BJ (cell line): ENCODE measurements around the gene NDUFS6. TPM values are rescaled to one million over a fixed set of nuclear protein-coding genes. Genes with fewer than 3 reads are reported as not detected.
A peak's percentile ranks its signal among the peaks of the same experiment; 100 is the strongest.

Experiments
- CTCF ChIA-PET: fragments of 350-600 bp; formaldehyde crosslinking; extraction: SDS; loops from one replicate; lab custom pipeline; 2021; ENCODE audit warnings: antibody characterized with exemption, inconsistent platforms; lab: Yijun Ruan, JAX
- POLR2A ChIA-PET: fragments of 300-600 bp; sonication (Branson Sonifier 250); formaldehyde crosslinking; extraction: SDS; loops from one replicate; lab custom pipeline; 2021; ENCODE audit warnings: antibody characterized with exemption; lab: Charles Lee
- DNase-seq: peaks from one replicate; pipeline ENCODE4 v3.0.0-alpha.2; 2011; ENCODE audit warnings: low read depth
- H3K27me3 ChIP-seq: 2 replicates; pipeline ENCODE4 v1.6.0; 2011; ENCODE audit warnings: low read length; ENCODE audit not compliant: control insufficient read depth, insufficient read depth
- H3K36me3 ChIP-seq: 2 replicates; pipeline ENCODE4 v1.5.1; 2011; ENCODE audit warnings: low read length; ENCODE audit not compliant: control insufficient read depth, insufficient read depth
- H3K4me3 ChIP-seq: 2 replicates; pipeline ENCODE4 v1.5.1; 2011; ENCODE audit warnings: low read depth, mild to moderate bottlenecking, control low read depth, low read length
- polyA minus RNA-seq: library from RNA; depleted of rRNA, polyadenylated mRNA; stranded (reverse); fragments of >200 nt; gene quantifications from 2 replicates; pipeline ENCODE4 v1.2.3, GENCODE V29; 2011; rRNA and poly(A)+ RNA removed
- polyA plus RNA-seq: library from polyadenylated mRNA; depleted of rRNA; stranded (reverse); fragments of >200 nt; gene quantifications from 2 replicates; pipeline ENCODE4 v1.2.3, GENCODE V29; 2011; rRNA removed
- TF ChIP-seq, protein P1 (sequence below): IDR thresholded peaks from 2 replicates; pipeline ENCODE4 v1.5.1; 2011; ENCODE audit warnings: low read depth, mild to moderate bottlenecking, control low read depth, inconsistent platforms, low read length, moderate library complexity; ENCODE audit not compliant: insufficient read depth

NDUFS6 gene
- polyA plus RNA-seq (26.6 and 34.1 TPM in 2 replicates), polyA minus RNA-seq (10.2 and 10.4 TPM in 2 replicates)

DNA sequence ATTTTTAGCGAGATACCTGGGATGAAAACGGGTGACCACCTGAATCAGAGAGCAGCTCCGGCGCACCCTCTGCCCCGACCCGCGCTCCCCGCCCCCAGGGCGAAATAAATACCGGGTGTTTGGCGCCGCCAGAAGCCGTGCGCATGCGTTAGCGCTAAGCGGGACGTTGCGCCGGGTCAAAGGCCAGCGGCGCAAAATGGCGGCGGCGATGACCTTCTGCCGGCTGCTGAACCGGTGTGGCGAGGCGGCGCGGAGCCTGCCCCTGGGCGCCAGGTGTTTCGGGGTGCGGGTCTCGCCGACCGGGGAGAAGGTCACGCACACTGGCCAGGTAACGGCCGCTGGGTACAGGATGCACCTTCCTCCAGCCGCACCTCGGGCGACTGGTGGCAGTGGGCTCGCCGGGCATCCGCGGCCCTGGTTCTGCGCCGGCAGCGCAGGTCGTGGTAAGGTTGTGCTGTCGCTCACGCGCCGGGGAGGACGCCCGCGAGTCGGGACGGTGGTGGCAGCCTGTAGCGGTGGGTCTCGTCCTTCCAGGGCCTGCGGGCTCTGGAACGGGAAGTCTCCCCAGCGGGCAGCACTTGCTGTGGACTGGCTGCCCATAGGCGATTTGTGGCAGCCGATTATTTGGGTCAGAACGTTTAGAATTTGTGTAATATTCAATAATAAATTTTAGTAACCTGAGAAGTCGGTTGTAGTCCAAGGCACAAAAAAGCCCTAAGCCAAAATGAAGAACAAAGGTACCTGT is at the start of gene NDUFS6:
Gene NDUFS6 (plus strand): TSS at position 186 of the 745 bp plus-strand sequence. CDS start 11 bp downstream, at position 197.
- ChIA-PET CTCF (interaction anchor here (0.6 to 2.7 kb wide), 2 partner anchors 37 to 261 kb away, joined by 4 to 8 read pairs; no protein-coding TSS in a partner anchor), POLR2A (no interaction called here)
- TF ChIP-seq, protein P1, sequence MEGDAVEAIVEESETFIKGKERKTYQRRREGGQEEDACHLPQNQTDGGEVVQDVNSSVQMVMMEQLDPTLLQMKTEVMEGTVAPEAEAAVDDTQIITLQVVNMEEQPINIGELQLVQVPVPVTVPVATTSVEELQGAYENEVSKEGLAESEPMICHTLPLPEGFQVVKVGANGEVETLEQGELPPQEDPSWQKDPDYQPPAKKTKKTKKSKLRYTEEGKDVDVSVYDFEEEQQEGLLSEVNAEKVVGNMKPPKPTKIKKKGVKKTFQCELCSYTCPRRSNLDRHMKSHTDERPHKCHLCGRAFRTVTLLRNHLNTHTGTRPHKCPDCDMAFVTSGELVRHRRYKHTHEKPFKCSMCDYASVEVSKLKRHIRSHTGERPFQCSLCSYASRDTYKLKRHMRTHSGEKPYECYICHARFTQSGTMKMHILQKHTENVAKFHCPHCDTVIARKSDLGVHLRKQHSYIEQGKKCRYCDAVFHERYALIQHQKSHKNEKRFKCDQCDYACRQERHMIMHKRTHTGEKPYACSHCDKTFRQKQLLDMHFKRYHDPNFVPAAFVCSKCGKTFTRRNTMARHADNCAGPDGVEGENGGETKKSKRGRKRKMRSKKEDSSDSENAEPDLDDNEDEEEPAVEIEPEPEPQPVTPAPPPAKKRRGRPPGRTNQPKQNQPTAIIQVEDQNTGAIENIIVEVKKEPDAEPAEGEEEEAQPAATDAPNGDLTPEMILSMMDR = no peak
- H3K4me3 ChIP-seq = peak within 1 kb of the TSS; percentile 90
- no peaks in the 10 kb centered on the region for H3K27me3 ChIP-seq
- no peak for DNase-seq
- peaks cover 31% of the 10 kb centered on the region for H3K36me3 ChIP-seq

DNA sequence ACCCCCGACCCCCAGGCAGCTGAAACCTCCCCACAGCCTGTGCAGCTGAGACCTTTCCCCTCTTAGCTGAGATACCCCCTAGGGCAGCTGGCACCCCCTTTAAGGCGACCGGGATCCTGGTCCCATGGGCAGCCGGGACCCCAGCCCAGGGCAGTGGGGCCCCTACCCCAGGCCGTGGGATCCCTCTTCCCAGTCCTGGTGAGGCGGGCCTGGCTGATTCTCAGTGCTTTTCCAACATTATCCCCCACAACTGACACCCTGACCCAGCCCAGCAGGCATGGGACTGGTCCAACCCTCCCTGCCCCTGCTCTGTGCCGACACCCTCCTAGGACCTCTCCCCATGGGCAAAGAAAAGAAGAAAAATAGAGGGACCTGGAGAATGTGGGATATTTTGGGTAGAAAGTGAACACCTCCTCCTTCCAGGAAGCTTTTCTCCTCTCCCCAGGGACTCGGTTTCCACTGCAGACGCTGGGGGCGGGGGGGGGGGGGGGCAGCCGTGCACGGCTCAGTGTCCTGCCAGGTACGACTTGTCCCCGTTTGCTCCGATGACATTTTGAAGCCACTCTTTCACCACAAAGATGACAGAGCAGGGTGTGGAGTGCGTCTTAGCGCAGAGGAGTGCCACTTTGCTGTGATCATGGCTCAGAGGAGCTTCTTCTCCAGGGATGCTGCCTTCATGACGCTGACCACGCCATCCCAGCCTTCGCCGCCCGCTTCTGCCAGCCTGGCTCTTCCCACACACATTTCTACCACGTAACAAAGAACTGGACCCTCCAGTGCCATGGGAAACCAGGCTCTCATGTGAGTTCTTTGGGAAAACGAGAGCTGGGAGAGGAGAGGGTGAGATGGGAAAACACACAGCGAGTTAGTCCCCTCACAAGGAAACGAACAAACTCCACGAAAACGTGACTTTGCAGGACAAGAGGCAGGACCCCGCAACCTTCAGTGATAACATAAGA is 49.1 kb upstream of the NDUFS6 start:
- CTCF ChIA-PET = interaction anchor here (1.2 kb wide), 1 partner anchor 12 kb away, joined by 5 read pairs; no protein-coding TSS in a partner anchor
- POLR2A ChIA-PET = no interaction called here
- H3K36me3 ChIP-seq = no peaks in the 10 kb centered on the region
- TF ChIP-seq, protein P1 = no peak
- no peak overlapping the region for H3K4me3 ChIP-seq
- no peaks in the 10 kb centered on the region; the same call in 1 of the 2 replicates for H3K27me3 ChIP-seq
- no peak for DNase-seq

DNA sequence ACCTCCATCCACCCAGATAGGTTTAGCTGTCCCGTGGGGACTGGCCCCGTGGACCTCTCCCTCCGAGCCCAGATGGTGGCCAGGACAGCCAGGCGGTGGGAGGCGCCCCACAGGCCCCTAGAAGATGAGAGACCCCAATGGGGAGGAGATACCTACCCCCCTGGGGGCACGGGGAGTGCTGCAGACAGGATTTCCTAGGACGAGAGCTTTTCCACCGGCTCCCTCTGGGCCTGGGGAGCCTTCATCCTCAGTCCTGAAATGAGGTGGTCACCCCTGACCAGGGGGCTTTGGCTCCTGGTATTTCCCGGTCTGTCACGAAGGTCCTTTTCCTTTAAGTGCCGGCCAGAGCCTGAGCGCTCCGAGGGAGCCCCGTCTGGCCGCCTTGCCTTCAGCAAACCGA is 48.3 kb upstream of the NDUFS6 start:
- no peaks in the 10 kb centered on the region for H3K36me3 ChIP-seq
- CTCF ChIA-PET = interaction anchor here (1.2 kb wide), 1 partner anchor 11 kb away, joined by 5 read pairs; no protein-coding TSS in a partner anchor
- no peak for DNase-seq
- TF ChIP-seq, protein P1 = no peak
- H3K27me3 ChIP-seq = no peaks in the 10 kb centered on the region; the same call in 1 of the 2 replicates
- POLR2A ChIA-PET = no interaction called here
- H3K4me3 ChIP-seq = no peak overlapping the region

DNA sequence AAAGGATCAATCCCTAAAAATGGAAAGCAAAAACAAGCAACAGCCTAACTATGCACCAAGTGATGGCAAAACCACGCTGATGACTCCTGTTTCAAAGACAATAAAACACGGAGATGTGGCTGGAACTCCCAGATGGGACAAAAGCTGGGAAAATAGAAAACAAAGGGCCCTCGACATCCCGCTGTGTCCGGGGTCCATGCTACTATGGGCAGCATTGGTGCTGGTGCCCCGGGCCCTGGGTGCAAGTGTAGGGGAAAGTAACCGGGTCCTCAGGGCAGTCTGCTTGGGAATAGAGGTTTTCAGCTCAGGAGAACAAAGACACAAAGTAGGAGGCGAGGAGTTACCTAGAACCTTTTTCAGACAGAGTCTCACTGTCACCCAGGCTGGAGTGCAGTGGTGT is 47.7 kb upstream of the NDUFS6 start:
- CTCF ChIA-PET = interaction anchor here (0.8 kb wide), 1 partner anchor 11 kb away, joined by 3 read pairs; no protein-coding TSS in a partner anchor
- DNase-seq = no peak
- POLR2A ChIA-PET = interaction anchor here (0.7 kb wide), 1 partner anchor 283 kb away, joined by 8 read pairs; no protein-coding TSS in a partner anchor
- no peaks in the 10 kb centered on the region for H3K36me3 ChIP-seq
- TF ChIP-seq, protein P1 = no peak
- H3K4me3 ChIP-seq = no peak overlapping the region
- H3K27me3 ChIP-seq = no peaks in the 10 kb centered on the region; the same call in 1 of the 2 replicates
